HepG2 (cell line): ENCODE measurements around the gene METTL13. TPM values are rescaled to one million over a fixed set of nuclear protein-coding genes. Genes with fewer than 3 reads are reported as not detected.

Experiments
- ATF1 ChIP-seq: IDR thresholded peaks from 2 replicates; pipeline ENCODE4 v1.6.1; 2016; ENCODE audit warnings: mild to moderate bottlenecking, control low read depth
- BCL3 ChIP-seq: sonication (generic); formaldehyde crosslinking; IDR thresholded peaks from 2 replicates; pipeline ENCODE4 v1.5.1; 2020; ENCODE audit warnings: mild to moderate bottlenecking, missing genetic modification reagents, moderate library complexity
- CTCF ChIP-seq: sonication (generic); formaldehyde crosslinking; IDR thresholded peaks from 2 replicates; pipeline ENCODE4 v1.5.0; 2020; ENCODE audit warnings: mild to moderate bottlenecking, missing genetic modification reagents, moderate library complexity
- E2F1 ChIP-seq: sonication (generic); formaldehyde crosslinking; IDR thresholded peaks from 2 replicates; pipeline ENCODE4 v1.5.0; 2020; ENCODE audit warnings: missing genetic modification reagents
- FOXP4 ChIP-seq: sonication (generic); formaldehyde crosslinking; IDR thresholded peaks from 2 replicates; pipeline ENCODE4 v1.4.0; 2020; ENCODE audit warnings: missing genetic modification reagents
- GRHL1 ChIP-seq: sonication (generic); formaldehyde crosslinking; conservative IDR thresholded peaks from 2 replicates; pipeline ENCODE4 v1.8.0; 2022; ENCODE audit warnings: missing genetic modification reagents
- MTA3 ChIP-seq: sonication (generic); formaldehyde crosslinking; IDR thresholded peaks from 2 replicates; pipeline ENCODE4 v1.4.0; 2020; ENCODE audit warnings: missing genetic modification reagents
- MTF1 ChIP-seq: sonication (generic); formaldehyde crosslinking; IDR thresholded peaks from 2 replicates; pipeline ENCODE4 v1.5.0; 2020; ENCODE audit warnings: missing genetic modification reagents
- NCOA2 ChIP-seq: sonication (generic); formaldehyde crosslinking; IDR thresholded peaks from 2 replicates; pipeline ENCODE4 v1.8.0; 2022; ENCODE audit warnings: inconsistent platforms
- NR1H2 ChIP-seq: sonication (generic); formaldehyde crosslinking; IDR thresholded peaks from 2 replicates; pipeline ENCODE4 v1.8.1; 2022; ENCODE audit warnings: low read depth, missing genetic modification reagents, borderline replicate concordance
- PBX2 ChIP-seq: IDR thresholded peaks from 2 replicates; pipeline ENCODE4 v1.6.1; 2016; ENCODE audit warnings: control low read depth
- SNAPC5 ChIP-seq: sonication (generic); formaldehyde crosslinking; IDR thresholded peaks from 2 replicates; pipeline ENCODE4 v1.8.1; 2023; ENCODE audit warnings: mild to moderate bottlenecking, missing genetic modification reagents, borderline replicate concordance
- SRSF9 ChIP-seq: fragments of 200-400 bp; formaldehyde crosslinking; IDR thresholded peaks from 2 replicates; pipeline ENCODE4 v1.6.1; 2018; ENCODE audit warnings: borderline replicate concordance, mild to moderate bottlenecking, low read depth, low read length; ENCODE audit not compliant: insufficient read depth, poor library complexity, severe bottlenecking
- XRCC5 ChIP-seq: fragments of 200-400 bp; formaldehyde crosslinking; optimal IDR thresholded peaks from 2 replicates; pipeline ENCODE3; 2017; ENCODE audit warnings: mild to moderate bottlenecking, low read length
- ZNF17 ChIP-seq: sonication (generic); formaldehyde crosslinking; IDR thresholded peaks from 2 replicates; pipeline ENCODE4 v1.5.0; 2020; ENCODE audit warnings: mild to moderate bottlenecking, missing genetic modification reagents
- ZNF230 ChIP-seq: sonication (generic); formaldehyde crosslinking; IDR thresholded peaks from 2 replicates; pipeline ENCODE4 v1.4.0; 2020; ENCODE audit warnings: mild to moderate bottlenecking, missing genetic modification reagents
- ZNF562 ChIP-seq: sonication (generic); formaldehyde crosslinking; IDR thresholded peaks from 2 replicates; pipeline ENCODE4 v1.8.0; 2022; ENCODE audit warnings: missing genetic modification reagents, borderline replicate concordance
- ZNF781 ChIP-seq: sonication (generic); formaldehyde crosslinking; IDR thresholded peaks from 2 replicates; pipeline ENCODE4 v1.5.1; 2020; ENCODE audit warnings: borderline replicate concordance, mild to moderate bottlenecking, missing genetic modification reagents; ENCODE audit errors: not compliant biosample characterization
- ZNF792 ChIP-seq: IDR thresholded peaks from 2 replicates; pipeline ENCODE4 v1.6.1; 2016
- polyA plus RNA-seq, 8 experiments: library from polyadenylated mRNA; depleted of rRNA in 3 of 8; stranded (reverse) in 7 of 8; unstranded in 1 of 8; fragments of >200 nt; fragmentation: Illumina TruSeq in 4 of 8; extraction: Trizol in 4 of 8; gene quantifications; 2 replicates each; pipeline versions ENCODE4 v1.2.1 to v1.2.3, GENCODE V29; 2011 to 2016; ENCODE audit warnings: low read depth in 4 of 8, missing spikeins in 1 of 8, mixed read lengths in 1 of 8; ENCODE audit not compliant: insufficient read depth in 1 of 8
- total RNA-seq, 5 experiments: library from RNA; depleted of rRNA; stranded (reverse); fragments of >200 nt; fragmentation: Illumina TruSeq; extraction: Trizol; gene quantifications; 2 replicates each; pipeline ENCODE4 v1.2.3, GENCODE V29; 2016; ENCODE audit warnings: low read depth in 1 of 5

The METTL13 gene
- total and polyA plus RNA-seq, 2 of the 13 experiments (the other 11 are each of a cell fraction or from before 2014, with no cell fraction given): 18.6 to 22.8 TPM

GRCh38 chr1:171781176-171781875 is at the start of gene METTL13 (continued):
- peak; percentile 66; the same call in 1 of the 2 replicates for TF ChIP-seq E2F1 (CRISPR knock-in tag)
- no peak for TF ChIP-seq PBX2 (CRISPR knock-in tag)
- 0 out of 2 replicates have a peak, but pooled peaks have one; percentile 57 for TF ChIP-seq BCL3 (CRISPR knock-in tag)
- no peak; the same call in 1 of the 2 replicates for TF ChIP-seq ZNF792 (CRISPR knock-in tag)
- no peak; the same call in 1 of the 2 replicates for TF ChIP-seq NR1H2 (CRISPR knock-in tag)
- TF ChIP-seq MTA3 (CRISPR knock-in tag): no peak
- no peak for TF ChIP-seq ZNF17
- TF ChIP-seq SRSF9: no peak
- TF ChIP-seq NCOA2 (CRISPR knock-in tag): peak; percentile 13; the same call in 1 of the 2 replicates
- TF ChIP-seq XRCC5: no peak
- TF ChIP-seq ATF1 (CRISPR knock-in tag): peak; percentile 96
- TF ChIP-seq CTCF (CRISPR knock-in tag): peak; percentile 24; the same call in 1 of the 2 replicates
- TF ChIP-seq MTF1: no peak
- TF ChIP-seq ZNF562 (CRISPR knock-in tag): no peak
- peak; percentile 51 for TF ChIP-seq ZNF781
- peak; percentile 35; the same call in 1 of the 2 replicates for TF ChIP-seq ZNF230 (CRISPR knock-in tag)
- 0 out of 2 replicates have a peak, but pooled peaks have one; percentile 29 for TF ChIP-seq SNAPC5 (CRISPR knock-in tag)
- TF ChIP-seq FOXP4 (CRISPR knock-in tag): no peak; the same call in 1 of the 2 replicates
- TF ChIP-seq GRHL1 (CRISPR knock-in tag): no peak
